Measurements from ENCODE around the gene LASP1NB.
A peak's percentile ranks its signal among the peaks of the same experiment; 100 is the strongest.
"Not testable (repeated sequence)": the region's sequence is repeated elsewhere in the genome, so short reads cannot be mapped to it uniquely, and the experiment has no call there.

LASP1NB gene

GRCh38 chr17:38897671-38898290 lies 27.6 kb upstream of the LASP1NB start:
- DNase-seq = no peak

- peak; percentile 62 for DNase-seq
Observed at GRCh38 chr17:38898291-38898679, 27.1 kb upstream of the LASP1NB start.

GRCh38 chr17:38898812-38899348 lies 26.5 kb upstream of the LASP1NB start:
- DNase-seq = peak; percentile 87

- DNase-seq = peak; percentile 39
Observed at GRCh38 chr17:38899421-38899820, 26.0 kb upstream of the LASP1NB start.

- DNase-seq = peak; percentile 98
Observed at GRCh38 chr17:38900978-38901656, 24.3 kb upstream of the LASP1NB start.

GRCh38 chr17:38903404-38903803 lies 22.0 kb upstream of the LASP1NB start:
- no peak for DNase-seq

GRCh38 chr17:38904892-38905291 lies 20.5 kb upstream of the LASP1NB start:
- no peak for DNase-seq

- DNase-seq = no peak
Observed at GRCh38 chr17:38905375-38905774, 20.0 kb upstream of the LASP1NB start.

GRCh38 chr17:38906460-38907228 lies 18.8 kb upstream of the LASP1NB start:
- peak; percentile 12 for DNase-seq

- no peak for DNase-seq
Observed at GRCh38 chr17:38907930-38908675, 17.3 kb upstream of the LASP1NB start.

GRCh38 chr17:38908676-38909181 lies 16.7 kb upstream of the LASP1NB start:
- no peak for DNase-seq

- DNase-seq = no peak
Observed at GRCh38 chr17:38910325-38910724, 15.1 kb upstream of the LASP1NB start.

- no peak for DNase-seq
Observed at GRCh38 chr17:38911081-38911730, 14.2 kb upstream of the LASP1NB start.

GRCh38 chr17:38911731-38912081 lies 13.7 kb upstream of the LASP1NB start:
- not testable (repeated sequence) for DNase-seq

GRCh38 chr17:38912221-38912813 lies 13.1 kb upstream of the LASP1NB start:
- no peak for DNase-seq

- no peak for DNase-seq
Observed at GRCh38 chr17:38914741-38915638, 10.4 kb upstream of the LASP1NB start.

- DNase-seq = no peak
Observed at GRCh38 chr17:38915639-38915995, 9.8 kb upstream of the LASP1NB start.

GRCh38 chr17:38916771-38917170 lies 8.6 kb upstream of the LASP1NB start:
- no peak for DNase-seq

- DNase-seq = no peak
Observed at GRCh38 chr17:38917259-38917658, 8.2 kb upstream of the LASP1NB start.

- no peak for DNase-seq
Observed at GRCh38 chr17:38918129-38918913, 7.1 kb upstream of the LASP1NB start.

Data from GF-D8 (cell line).